Heart left ventricle (tissue), 16 donors: ENCODE data around the gene ZNF783. TPM values are rescaled to one million over a fixed set of nuclear protein-coding genes. Genes with fewer than 3 reads are reported as not detected.

Experiments used
- ATAC-seq, 4 donors: fragments of 200-7000 bp; cut with Tn5 transposase; one replicate each; pipeline ENCODE4 v1.9.1; 2020 to 2022; ENCODE audit warnings: moderate library complexity in 4 of 4, mild to moderate bottlenecking in 3 of 4, moderate number of reproducible peaks in 1 of 4
- DNase-seq, 5 donors: peaks; one replicate each; pipeline ENCODE4 v3.0.0-alpha.2; 2020
- H3K27ac ChIP-seq, 12 donors: fragments of 200-600 bp; sonication (generic) in 4 of 12; one replicate each; pipeline versions ENCODE4 v1.5.0 to v1.8.0; 2016 to 2022; ENCODE audit warnings: mild to moderate bottlenecking in 2 of 12
- H3K27me3 ChIP-seq, 9 donors: fragments of 200-600 bp; sonication (generic) in 2 of 9; one replicate each; pipeline versions ENCODE4 v1.5.1 to v1.8.0; 2016 to 2022; ENCODE audit warnings: mild to moderate bottlenecking in 3 of 9
- H3K36me3 ChIP-seq, 9 donors: fragments of 200-600 bp; sonication (generic) in 2 of 9; one replicate each; pipeline versions ENCODE4 v1.5.0 to v1.8.0; 2018 to 2022; ENCODE audit warnings: mild to moderate bottlenecking in 2 of 9
- H3K4me1 ChIP-seq, 12 donors: fragments of 200-600 bp; sonication (generic) in 4 of 12; one replicate each; pipeline versions ENCODE4 v1.5.0 to v1.8.0; 2016 to 2022; ENCODE audit warnings: mild to moderate bottlenecking in 3 of 12
- H3K4me3 ChIP-seq, 12 donors: fragments of 200-600 bp; sonication (generic) in 4 of 12; one replicate each; pipeline versions ENCODE4 v1.5.0 to v1.8.0; 2017 to 2022; ENCODE audit warnings: mild to moderate bottlenecking in 9 of 12, moderate library complexity in 4 of 12
- H3K9me3 ChIP-seq, 12 donors: fragments of 200-600 bp; sonication (generic) in 4 of 12; one replicate each; pipeline versions ENCODE4 v1.5.0 to v1.8.0; 2016 to 2022; ENCODE audit warnings: mild to moderate bottlenecking in 1 of 12
- POLR2A ChIP-seq, 2 donors: fragments of 450-650 bp; IDR thresholded peaks; one replicate each; pipeline ENCODE4 v1.6.1; 2017; ENCODE audit warnings: antibody characterized with exemption in 2 of 2, mild to moderate bottlenecking in 2 of 2, moderate library complexity in 2 of 2
- whole genome bisulfite sequencing, 4 donors: extraction: QIAGEN DNeasy Blood & Tissue Kit in 2 of 4; methylation state at CpG; one replicate each; pipeline versions ENCODE4 v1.1.5 to v1.1.7; 2013 to 2018; 5-methylcytosine and 5-hydroxymethylcytosine counted together
- intact Hi-C, 10 donors: fragments of 100-400 bp; cut with DNase I; formaldehyde crosslinking; loops; one replicate each; pipeline versions ENCODE4 v1.11.1 to v1.14.2; 2022
- polyA plus RNA-seq, 2 donors: library from polyadenylated mRNA; stranded (reverse); fragments of 200-250 nt; gene quantifications; one replicate each; pipeline ENCODE4 v1.2.3, GENCODE V29; 2013
- total RNA-seq, 9 donors: library from RNA; depleted of rRNA in 2 of 9; stranded (reverse); fragments of >200 nt in 2 of 9; fragmentation: NEBNext Ultra II Directional in 3 of 9; extraction: Animal tissue kit (Norgen Biotek cat#: 25700) in 3 of 9; gene quantifications; one replicate each; pipeline versions ENCODE4 v1.1.0 to v1.2.4, GENCODE V29; 2016 to 2023
- TF ChIP-seq, protein P1 (sequence below), 12 donors: fragments of 200-600 bp; sonication (generic) in 4 of 12; IDR thresholded peaks; one replicate each; pipeline versions ENCODE4 v1.5.0 to v1.8.0; 2018 to 2022; ENCODE audit warnings: antibody characterized with exemption in 12 of 12, mild to moderate bottlenecking in 5 of 12
- donor health status: ischemic (EF 13 %, LVEDD 7.1; RV severe dilation, severe dysfunction).
- donor health status: healthy with polysubstance abuse.
- donor health status: DM: no; HTN: yes; CAD: no.
- donor health status: DM: no; HTN: no; CAD: no.
- donor health status: ischemic (EF 25% LVEDD 6.9; RV normal size, moderate dysfunction).
- donor health status: ischemic (EF 25% LVEDD 5.7; RV mildly dilated, moderate dysfunction).
- donor health status: healthy.
- donor health status: DM: yes; HTN: yes; CAD: no.
- donor health status: ischemic (EF 35%, LVEDD 5.7; RV mildly dilated, moderate dysfunction).
- donor health status: nonischemic (EF 11% LVEDD 7.7; RV severe dilation, severe dysfunction).
- donor health status: DM: yes; HTN: yes; CAD: no.
- donor health status: PGD.
- donor health status: ischemic (EF 29% LVEDD 5.4; RV normal size, mild dysfunction).
- donor health status: nonischemic (EF 23%, LVEDD 6.1; RV moderate dilation, normal function).

Gene ZNF783
- total and polyA plus RNA-seq, 11 donors, result 2.8 to 9.0 (median 3.3) TPM

DNA sequence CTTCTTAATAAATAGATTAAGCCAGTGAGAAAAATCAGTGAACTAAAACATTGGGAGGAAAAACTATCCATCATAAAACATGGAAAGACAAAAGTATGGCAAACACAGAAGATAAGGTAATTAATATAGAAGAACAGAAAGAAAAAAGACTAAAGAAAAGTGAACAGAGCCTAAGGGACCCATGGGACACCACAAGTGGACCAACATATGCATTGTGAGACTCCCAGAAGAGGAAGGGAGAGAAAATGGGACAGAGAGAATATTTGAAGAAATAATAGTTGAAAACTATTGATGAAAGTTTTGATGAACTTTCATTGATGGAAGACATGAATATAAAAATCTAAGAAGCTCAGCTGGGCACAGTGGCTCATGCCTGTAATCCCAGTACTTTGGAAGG, 71.3 kb downstream of the ZNF783 start:
- H3K27me3 ChIP-seq, result no peaks in the 10 kb centered on the region
- no peak for DNase-seq
- intact Hi-C loops, result no loop called here
- H3K4me3 ChIP-seq, result no peak overlapping the region
- TF ChIP-seq, protein P1, sequence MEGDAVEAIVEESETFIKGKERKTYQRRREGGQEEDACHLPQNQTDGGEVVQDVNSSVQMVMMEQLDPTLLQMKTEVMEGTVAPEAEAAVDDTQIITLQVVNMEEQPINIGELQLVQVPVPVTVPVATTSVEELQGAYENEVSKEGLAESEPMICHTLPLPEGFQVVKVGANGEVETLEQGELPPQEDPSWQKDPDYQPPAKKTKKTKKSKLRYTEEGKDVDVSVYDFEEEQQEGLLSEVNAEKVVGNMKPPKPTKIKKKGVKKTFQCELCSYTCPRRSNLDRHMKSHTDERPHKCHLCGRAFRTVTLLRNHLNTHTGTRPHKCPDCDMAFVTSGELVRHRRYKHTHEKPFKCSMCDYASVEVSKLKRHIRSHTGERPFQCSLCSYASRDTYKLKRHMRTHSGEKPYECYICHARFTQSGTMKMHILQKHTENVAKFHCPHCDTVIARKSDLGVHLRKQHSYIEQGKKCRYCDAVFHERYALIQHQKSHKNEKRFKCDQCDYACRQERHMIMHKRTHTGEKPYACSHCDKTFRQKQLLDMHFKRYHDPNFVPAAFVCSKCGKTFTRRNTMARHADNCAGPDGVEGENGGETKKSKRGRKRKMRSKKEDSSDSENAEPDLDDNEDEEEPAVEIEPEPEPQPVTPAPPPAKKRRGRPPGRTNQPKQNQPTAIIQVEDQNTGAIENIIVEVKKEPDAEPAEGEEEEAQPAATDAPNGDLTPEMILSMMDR (IDR thresholded peaks at IDR 0.05), result no peak
- no peak for TF ChIP-seq POLR2A (IDR thresholded peaks at IDR 0.05)
- no peak for ATAC-seq
- peaks cover 0 to 21% (median 0%) of the 10 kb centered on the region in 12 donors for H3K9me3 ChIP-seq
- H3K27ac ChIP-seq, result no peak overlapping the region
- no peaks in the 10 kb centered on the region for H3K4me1 ChIP-seq
- no peaks in the 10 kb centered on the region for H3K36me3 ChIP-seq

GRCh38 chr7:149334219-149334618, 72.2 kb downstream of the ZNF783 start:
- Histone ChIP-seq H3K36me3 (no peaks in the 10 kb centered on the region), H3K4me3 (no peak overlapping the region), H3K27ac (no peak overlapping the region), H3K4me1 (no peaks in the 10 kb centered on the region), H3K9me3 (peaks cover 0 to 26% (median 0%) of the 10 kb centered on the region in 12 donors), H3K27me3 (no peaks in the 10 kb centered on the region)
- DNase-seq (no peak), ATAC-seq (no peak)
- no peak for TF ChIP-seq POLR2A (IDR thresholded peaks at IDR 0.05)
- TF ChIP-seq, protein P1 (IDR thresholded peaks at IDR 0.05), result no peak
- 64 to 87% (median 79%) methylated on average over 2 of the region's 2 CpGs for WGBS, 4 donors
- intact Hi-C loops, result no loop called here

Other genes with a start within 250 kb of the ZNF783 start
- 10 to 100 TPM; 20.9 to 67.7 (median 33.1) TPM for gene PDIA4, start 233.7 kb upstream of the ZNF783 start, total RNA-seq
- gene PDIA4, start 233.7 kb upstream of the ZNF783 start, polyA plus RNA-seq, result 10 to 100 TPM in 1 of 2 donors, 1 to 10 TPM in 1; 8.4 to 84.4 TPM
- gene ZNF786, start 171.5 kb upstream of the ZNF783 start, total RNA-seq, result 1 to 10 TPM; 2.2 to 5.3 (median 3.0) TPM
- gene ZNF786, start 171.5 kb upstream of the ZNF783 start, polyA plus RNA-seq, result 1 to 10 TPM; 1.4 to 2.6 TPM
- gene ZNF425, start 135.9 kb upstream of the ZNF783 start, total RNA-seq, result 1 to 10 TPM in 3 of 9 donors, under 1 TPM in 6; 0.21 to 1.6 (median 0.92) TPM
- under 1 TPM; 0.27 to 0.30 TPM for gene ZNF425, start 135.9 kb upstream of the ZNF783 start, polyA plus RNA-seq
- 10 to 100 TPM in 3 of 9 donors, 1 to 10 TPM in 6; 6.5 to 14.4 (median 8.9) TPM for gene ZNF398, start 114.7 kb upstream of the ZNF783 start, total RNA-seq
- 1 to 10 TPM; 2.1 to 4.9 TPM for gene ZNF398, start 114.7 kb upstream of the ZNF783 start, polyA plus RNA-seq
- 10 to 100 TPM; 11.0 to 21.4 (median 13.0) TPM for gene ZNF282, start 66.7 kb upstream of the ZNF783 start, total RNA-seq
- 10 to 100 TPM in 1 of 2 donors, 1 to 10 TPM in 1; 6.6 to 12.5 TPM for gene ZNF282, start 66.7 kb upstream of the ZNF783 start, polyA plus RNA-seq
- 1 to 10 TPM; 3.4 to 6.3 (median 4.3) TPM for gene ZNF212, start 22.5 kb upstream of the ZNF783 start, total RNA-seq
- gene ZNF212, start 22.5 kb upstream of the ZNF783 start, polyA plus RNA-seq, result 1 to 10 TPM; 3.9 to 4.9 TPM
- gene ZNF777, start 198.9 kb downstream of the ZNF783 start, total RNA-seq, result 10 to 100 TPM in 1 of 9 donors, 1 to 10 TPM in 8; 6.5 to 10.7 (median 8.3) TPM
- gene ZNF777, start 198.9 kb downstream of the ZNF783 start, polyA plus RNA-seq, result 1 to 10 TPM; 7.1 TPM
- 10 to 100 TPM in 4 of 9 donors, 1 to 10 TPM in 5; 6.7 to 12.8 (median 8.8) TPM for gene ZNF746, start 235.6 kb downstream of the ZNF783 start, total RNA-seq
- 1 to 10 TPM; 5.5 to 6.8 TPM for gene ZNF746, start 235.6 kb downstream of the ZNF783 start, polyA plus RNA-seq